ENCODE measurements around the gene C1QTNF12.

Gene C1QTNF12

DNA sequence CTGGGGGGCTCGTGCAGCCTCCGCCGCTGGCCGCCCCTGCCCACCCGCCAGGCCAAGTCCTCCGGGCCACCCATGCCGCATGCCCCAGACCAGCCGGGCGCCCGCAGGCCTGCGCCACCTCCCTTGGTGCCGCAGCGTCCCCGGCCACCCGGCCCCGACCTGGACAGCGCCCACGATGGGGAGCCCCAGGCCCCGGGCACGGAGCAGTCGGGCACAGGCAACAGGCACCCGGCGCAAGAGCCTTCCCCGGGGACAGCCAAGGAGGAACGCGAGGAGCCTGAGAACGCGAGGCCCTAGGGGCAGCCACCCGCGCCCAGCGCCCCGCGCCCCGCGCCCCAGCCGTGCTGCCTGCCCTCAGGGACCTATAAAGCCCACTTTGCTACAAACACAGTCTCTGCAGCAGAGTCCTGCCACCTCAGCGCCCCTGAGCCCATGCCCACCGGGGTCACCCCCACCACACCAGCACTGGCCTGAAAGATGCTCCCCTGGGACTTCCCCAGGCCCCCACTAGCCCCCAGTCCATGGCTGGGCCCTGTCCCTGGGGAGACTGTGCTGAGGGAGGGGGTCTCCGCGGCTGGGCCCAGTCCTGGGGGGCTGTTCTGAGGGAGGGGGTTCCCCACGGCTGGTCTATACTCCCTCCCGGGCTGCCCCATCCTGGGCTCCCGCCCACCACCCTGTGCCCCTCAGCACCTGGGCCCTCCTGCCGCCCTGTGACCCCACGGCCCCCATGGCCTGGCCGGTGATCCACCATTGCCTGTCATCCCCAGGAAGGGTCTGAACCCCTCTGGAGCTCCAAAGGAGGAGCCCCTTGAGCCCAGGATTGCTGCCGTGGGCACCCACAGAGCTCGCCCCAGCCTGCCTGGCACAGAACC lies 48.7 kb downstream of the C1QTNF12 start:
- TF ChIP-seq, protein P1, sequence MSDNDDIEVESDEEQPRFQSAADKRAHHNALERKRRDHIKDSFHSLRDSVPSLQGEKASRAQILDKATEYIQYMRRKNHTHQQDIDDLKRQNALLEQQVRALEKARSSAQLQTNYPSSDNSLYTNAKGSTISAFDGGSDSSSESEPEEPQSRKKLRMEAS (IDR thresholded peaks at IDR 0.05): no peak
- TF ChIP-seq, protein P2, sequence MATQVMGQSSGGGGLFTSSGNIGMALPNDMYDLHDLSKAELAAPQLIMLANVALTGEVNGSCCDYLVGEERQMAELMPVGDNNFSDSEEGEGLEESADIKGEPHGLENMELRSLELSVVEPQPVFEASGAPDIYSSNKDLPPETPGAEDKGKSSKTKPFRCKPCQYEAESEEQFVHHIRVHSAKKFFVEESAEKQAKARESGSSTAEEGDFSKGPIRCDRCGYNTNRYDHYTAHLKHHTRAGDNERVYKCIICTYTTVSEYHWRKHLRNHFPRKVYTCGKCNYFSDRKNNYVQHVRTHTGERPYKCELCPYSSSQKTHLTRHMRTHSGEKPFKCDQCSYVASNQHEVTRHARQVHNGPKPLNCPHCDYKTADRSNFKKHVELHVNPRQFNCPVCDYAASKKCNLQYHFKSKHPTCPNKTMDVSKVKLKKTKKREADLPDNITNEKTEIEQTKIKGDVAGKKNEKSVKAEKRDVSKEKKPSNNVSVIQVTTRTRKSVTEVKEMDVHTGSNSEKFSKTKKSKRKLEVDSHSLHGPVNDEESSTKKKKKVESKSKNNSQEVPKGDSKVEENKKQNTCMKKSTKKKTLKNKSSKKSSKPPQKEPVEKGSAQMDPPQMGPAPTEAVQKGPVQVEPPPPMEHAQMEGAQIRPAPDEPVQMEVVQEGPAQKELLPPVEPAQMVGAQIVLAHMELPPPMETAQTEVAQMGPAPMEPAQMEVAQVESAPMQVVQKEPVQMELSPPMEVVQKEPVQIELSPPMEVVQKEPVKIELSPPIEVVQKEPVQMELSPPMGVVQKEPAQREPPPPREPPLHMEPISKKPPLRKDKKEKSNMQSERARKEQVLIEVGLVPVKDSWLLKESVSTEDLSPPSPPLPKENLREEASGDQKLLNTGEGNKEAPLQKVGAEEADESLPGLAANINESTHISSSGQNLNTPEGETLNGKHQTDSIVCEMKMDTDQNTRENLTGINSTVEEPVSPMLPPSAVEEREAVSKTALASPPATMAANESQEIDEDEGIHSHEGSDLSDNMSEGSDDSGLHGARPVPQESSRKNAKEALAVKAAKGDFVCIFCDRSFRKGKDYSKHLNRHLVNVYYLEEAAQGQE (IDR thresholded peaks at IDR 0.05; ENCODE audit: low read depth): no peak
- no peak for TF ChIP-seq TEAD4 (IDR thresholded peaks at IDR 0.05)
- no peak for TF ChIP-seq RAD21 (IDR thresholded peaks at IDR 0.05; ENCODE audit: low read depth)
- TF ChIP-seq CREB1 (IDR thresholded peaks at IDR 0.05; ENCODE audit: low read depth): no peak
- TF ChIP-seq TAF1 (IDR thresholded peaks at IDR 0.05; ENCODE audit: low read depth): no peak
- no peak for TF ChIP-seq CEBPB (IDR thresholded peaks at IDR 0.05)
- TF ChIP-seq, protein P3, sequence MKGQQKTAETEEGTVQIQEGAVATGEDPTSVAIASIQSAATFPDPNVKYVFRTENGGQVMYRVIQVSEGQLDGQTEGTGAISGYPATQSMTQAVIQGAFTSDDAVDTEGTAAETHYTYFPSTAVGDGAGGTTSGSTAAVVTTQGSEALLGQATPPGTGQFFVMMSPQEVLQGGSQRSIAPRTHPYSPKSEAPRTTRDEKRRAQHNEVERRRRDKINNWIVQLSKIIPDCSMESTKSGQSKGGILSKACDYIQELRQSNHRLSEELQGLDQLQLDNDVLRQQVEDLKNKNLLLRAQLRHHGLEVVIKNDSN (IDR thresholded peaks at IDR 0.05): no peak
- no peak for TF ChIP-seq YY1 (IDR thresholded peaks at IDR 0.05; ENCODE audit: low read depth)
- TF ChIP-seq NFIC (IDR thresholded peaks at IDR 0.05): no peak
- TF ChIP-seq FOXM1 (IDR thresholded peaks at IDR 0.05; ENCODE audit: borderline replicate concordance, low read depth): no peak

DNA sequence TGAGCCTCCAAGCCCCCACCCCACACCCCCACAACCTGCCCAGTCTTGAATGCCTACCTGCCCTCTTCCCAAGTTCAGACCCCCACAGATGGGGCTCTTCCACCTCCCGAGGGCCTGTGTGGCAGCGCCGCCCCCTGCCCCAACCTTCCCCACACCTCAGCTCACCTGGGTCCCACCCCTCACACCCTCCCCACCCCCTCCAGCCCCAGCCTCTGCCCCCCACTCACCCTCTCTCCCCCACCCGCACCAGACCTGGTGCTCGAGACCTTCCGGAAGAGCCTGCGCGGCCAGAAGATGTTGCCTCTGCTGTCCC lies 49.4 kb downstream of the C1QTNF12 start:
- TF ChIP-seq, protein P1 (IDR thresholded peaks at IDR 0.05): no peak
- no peak for TF ChIP-seq ZBTB7A (IDR thresholded peaks at IDR 0.05; ENCODE audit: low read depth)
- TF ChIP-seq NFIC (IDR thresholded peaks at IDR 0.05): no peak
- no peak for TF ChIP-seq TCF12 (IDR thresholded peaks at IDR 0.05; ENCODE audit: low read depth)
- TF ChIP-seq YY1 (IDR thresholded peaks at IDR 0.05; ENCODE audit: low read depth): no peak
- no peak for TF ChIP-seq TAF1 (IDR thresholded peaks at IDR 0.05; ENCODE audit: low read depth)
- TF ChIP-seq TEAD4 (IDR thresholded peaks at IDR 0.05): no peak
- TF ChIP-seq RAD21 (IDR thresholded peaks at IDR 0.05; ENCODE audit: low read depth): no peak
- TF ChIP-seq, protein P2 (IDR thresholded peaks at IDR 0.05; ENCODE audit: low read depth): no peak
- no peak for TF ChIP-seq FOXM1 (IDR thresholded peaks at IDR 0.05; ENCODE audit: borderline replicate concordance, low read depth)

DNA sequence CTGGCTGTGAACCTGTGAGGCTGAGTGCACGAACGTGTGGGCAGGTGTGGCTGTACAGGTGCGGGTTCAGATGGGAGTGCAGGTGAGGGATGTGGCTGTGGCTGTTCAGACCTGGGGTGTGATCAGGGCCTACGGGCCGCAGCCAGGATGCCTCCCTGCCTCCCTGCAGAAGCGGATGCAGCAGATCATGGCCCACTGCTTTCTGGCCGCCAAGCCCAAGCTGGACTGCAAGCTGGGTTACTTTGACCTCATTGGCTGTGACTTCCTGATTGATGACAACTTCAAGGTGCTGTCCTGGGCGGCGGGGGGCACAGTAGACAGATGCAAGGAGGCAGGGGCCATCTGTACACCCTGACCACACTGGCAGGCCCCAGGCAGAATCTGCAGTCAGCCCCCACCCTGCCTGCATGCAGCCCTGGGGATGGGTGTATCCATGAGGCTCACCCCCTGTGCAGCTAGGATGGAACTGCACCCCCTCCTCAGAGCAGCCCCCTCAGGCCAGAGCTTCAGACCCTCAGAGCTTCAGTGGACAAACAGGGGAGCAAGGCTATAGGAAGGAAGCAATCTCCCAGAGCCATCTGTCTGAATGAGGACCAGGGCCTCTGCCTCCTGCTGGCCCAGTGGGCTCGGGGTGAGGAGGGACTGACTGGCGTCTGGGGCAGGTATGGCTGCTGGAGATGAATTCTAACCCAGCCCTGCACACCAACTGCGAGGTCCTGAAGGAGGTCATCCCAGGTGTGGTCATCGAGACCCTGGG lies 49.9 kb downstream of the C1QTNF12 start:
- TF ChIP-seq TCF12 (IDR thresholded peaks at IDR 0.05; ENCODE audit: low read depth) (no peak), CREB1 (IDR thresholded peaks at IDR 0.05; ENCODE audit: low read depth) (no peak), TEAD4 (IDR thresholded peaks at IDR 0.05) (no peak), YY1 (IDR thresholded peaks at IDR 0.05; ENCODE audit: low read depth) (no peak), EP300 (IDR thresholded peaks at IDR 0.05; ENCODE audit: borderline replicate concordance) (no peak), RAD21 (IDR thresholded peaks at IDR 0.05; ENCODE audit: low read depth) (no peak), NFIC (IDR thresholded peaks at IDR 0.05) (no peak), CEBPB (IDR thresholded peaks at IDR 0.05) (no peak)
- TF ChIP-seq, protein P3 (IDR thresholded peaks at IDR 0.05): no peak

DNA sequence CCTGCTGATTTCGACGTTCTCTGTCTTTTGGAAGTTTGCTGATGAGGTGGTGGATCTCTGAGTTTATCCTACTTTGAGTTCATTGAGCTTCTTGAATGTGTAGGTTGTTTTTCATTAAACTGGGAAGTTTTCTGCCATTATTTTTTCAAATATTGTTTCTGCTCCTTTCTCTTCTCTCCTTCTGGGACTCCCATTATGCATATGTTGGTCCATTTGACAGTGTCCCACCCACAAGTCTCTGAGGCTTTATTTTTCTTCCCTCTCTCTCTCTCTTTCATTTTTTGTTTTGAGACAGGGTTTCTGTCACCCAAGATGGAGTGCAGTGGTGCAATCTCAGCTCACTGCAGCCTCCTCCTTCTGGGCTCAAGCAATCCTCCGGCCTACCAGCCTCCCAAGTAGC lies 51.8 kb downstream of the C1QTNF12 start:
- TF ChIP-seq TAF1 (IDR thresholded peaks at IDR 0.05; ENCODE audit: low read depth) (no peak), EGR1 (IDR thresholded peaks at IDR 0.05) (no peak), NFIC (IDR thresholded peaks at IDR 0.05) (no peak), CEBPB (IDR thresholded peaks at IDR 0.05) (no peak), YY1 (IDR thresholded peaks at IDR 0.05; ENCODE audit: low read depth) (no peak), CREB1 (IDR thresholded peaks at IDR 0.05; ENCODE audit: low read depth) (no peak), ZBTB7A (IDR thresholded peaks at IDR 0.05; ENCODE audit: low read depth) (no peak), TCF12 (IDR thresholded peaks at IDR 0.05; ENCODE audit: low read depth) (no peak), FOXM1 (IDR thresholded peaks at IDR 0.05; ENCODE audit: borderline replicate concordance, low read depth) (no peak), RAD21 (IDR thresholded peaks at IDR 0.05; ENCODE audit: low read depth) (no peak), EP300 (IDR thresholded peaks at IDR 0.05; ENCODE audit: borderline replicate concordance) (no peak), TEAD4 (IDR thresholded peaks at IDR 0.05) (no peak)
- TF ChIP-seq, protein P2 (IDR thresholded peaks at IDR 0.05; ENCODE audit: low read depth): no peak
- TF ChIP-seq, protein P3 (IDR thresholded peaks at IDR 0.05): no peak
- TF ChIP-seq, protein P1 (IDR thresholded peaks at IDR 0.05): no peak
